ENCODE measurements around the gene LSR.

LSR gene

GRCh38 chr19:35304036-35304435, 55.2 kb downstream of the LSR start:
- DNase-seq = no peak

- no peak for DNase-seq
Measured at GRCh38 chr19:35305181-35305580, 56.4 kb downstream of the LSR start.

DNA sequence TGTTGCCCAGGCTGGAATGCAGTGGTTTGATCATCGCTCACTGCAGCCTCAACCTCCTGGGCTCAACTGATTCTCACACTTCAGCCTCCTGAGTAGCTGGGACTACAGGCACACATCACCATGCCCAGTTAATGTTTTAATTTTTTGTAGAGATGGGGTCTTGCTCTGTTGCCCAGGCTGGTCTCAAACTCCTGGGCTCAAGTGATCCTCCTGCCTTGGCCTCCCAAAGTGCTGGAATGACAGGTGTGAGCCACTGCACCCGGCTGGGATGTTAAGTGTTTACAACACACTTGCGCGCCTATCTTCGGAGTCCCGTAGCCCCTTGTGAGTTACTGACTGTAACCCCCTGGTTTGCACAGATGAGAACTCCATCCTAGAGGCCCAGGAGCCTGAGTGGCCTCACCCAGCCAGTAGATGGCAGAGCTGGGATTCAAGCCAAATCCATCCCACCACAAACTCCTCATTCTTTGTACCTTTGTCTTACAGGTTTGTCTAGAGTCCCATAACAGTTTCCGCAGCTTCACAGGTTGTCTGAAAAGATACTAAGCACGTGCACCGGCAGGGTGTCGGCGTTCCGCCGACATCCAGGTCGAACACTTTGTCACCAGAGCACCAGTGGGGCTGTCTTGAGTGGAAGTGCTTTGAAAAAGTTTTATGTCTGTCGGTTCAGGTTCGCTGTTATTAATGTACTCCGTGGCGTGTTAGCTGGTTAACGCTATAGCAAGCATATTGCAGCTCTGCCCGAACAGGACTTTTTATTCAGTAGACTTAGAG, 57.9 kb downstream of the LSR start:
- DNase-seq = no peak

GRCh38 chr19:35307931-35308330, 59.1 kb downstream of the LSR start:
- DNase-seq = no peak

GRCh38 chr19:35308910-35309309, 60.1 kb downstream of the LSR start:
- no peak for DNase-seq

- no peak for DNase-seq
Measured at GRCh38 chr19:35309481-35310279, 60.9 kb downstream of the LSR start.

- DNase-seq = no peak
Measured at GRCh38 chr19:35310331-35310730, 61.5 kb downstream of the LSR start.

GRCh38 chr19:35310811-35311465, 62.1 kb downstream of the LSR start:
- DNase-seq = no peak

DNA sequence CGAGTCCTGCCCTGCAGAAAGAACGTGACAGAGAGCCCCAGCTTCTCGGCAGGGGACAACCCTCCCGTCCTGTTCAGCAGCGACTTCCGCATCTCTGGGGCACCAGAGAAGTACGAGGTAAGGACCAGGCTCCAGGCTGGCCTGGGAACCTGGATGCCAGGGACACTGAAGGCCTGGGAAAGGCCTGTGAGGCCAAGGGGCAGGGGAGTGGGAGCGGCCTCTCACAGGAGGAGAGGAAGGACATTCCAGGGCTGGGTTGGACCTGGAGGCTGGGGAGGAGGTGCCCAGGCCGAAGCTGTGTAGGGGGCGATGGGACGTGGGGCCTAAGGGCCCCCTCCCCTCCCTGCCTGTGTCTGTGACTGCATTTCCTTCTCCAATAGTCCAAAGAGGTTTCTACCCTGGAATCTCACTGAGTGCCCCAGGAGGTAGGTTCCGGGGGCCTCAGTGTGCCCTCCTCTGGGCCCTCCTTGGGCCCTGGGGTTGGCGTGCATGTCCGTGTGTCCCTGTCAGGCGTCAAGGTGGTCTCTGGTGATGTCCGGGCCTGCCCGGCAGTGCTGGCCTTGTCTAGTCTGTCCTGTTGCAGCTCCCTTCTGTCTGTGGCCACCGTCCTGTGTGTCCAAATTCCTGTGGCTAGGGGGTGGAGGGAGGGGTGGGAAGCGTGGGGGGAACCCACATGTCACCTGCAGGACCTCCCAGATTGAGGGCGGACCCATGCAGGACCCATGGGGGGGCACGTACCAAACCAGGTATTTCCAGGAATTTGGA, 63.3 kb downstream of the LSR start:
- no peak for DNase-seq

DNA sequence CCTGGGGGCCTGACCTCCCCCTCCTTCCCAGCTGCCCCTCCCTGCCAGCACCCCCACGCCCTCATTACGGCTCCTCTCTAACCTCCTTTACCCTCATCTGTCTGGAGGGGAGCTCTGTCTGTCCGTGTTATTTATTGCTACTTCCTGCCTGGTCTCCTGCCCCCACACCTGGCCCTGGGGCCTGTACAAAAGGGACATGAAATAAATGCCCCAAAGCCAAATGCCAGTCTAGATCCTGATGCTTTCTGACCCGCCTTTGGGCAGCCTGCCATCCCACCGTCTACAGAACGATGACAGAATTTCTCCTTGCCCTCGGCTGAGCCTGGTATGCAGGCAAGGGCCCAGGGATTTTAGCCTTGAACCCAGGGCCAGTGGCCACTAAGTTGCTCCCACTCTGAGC, 64.8 kb downstream of the LSR start:
- DNase-seq = no peak

GRCh38 chr19:35314031-35314430, 65.2 kb downstream of the LSR start:
- DNase-seq = no peak

DNA sequence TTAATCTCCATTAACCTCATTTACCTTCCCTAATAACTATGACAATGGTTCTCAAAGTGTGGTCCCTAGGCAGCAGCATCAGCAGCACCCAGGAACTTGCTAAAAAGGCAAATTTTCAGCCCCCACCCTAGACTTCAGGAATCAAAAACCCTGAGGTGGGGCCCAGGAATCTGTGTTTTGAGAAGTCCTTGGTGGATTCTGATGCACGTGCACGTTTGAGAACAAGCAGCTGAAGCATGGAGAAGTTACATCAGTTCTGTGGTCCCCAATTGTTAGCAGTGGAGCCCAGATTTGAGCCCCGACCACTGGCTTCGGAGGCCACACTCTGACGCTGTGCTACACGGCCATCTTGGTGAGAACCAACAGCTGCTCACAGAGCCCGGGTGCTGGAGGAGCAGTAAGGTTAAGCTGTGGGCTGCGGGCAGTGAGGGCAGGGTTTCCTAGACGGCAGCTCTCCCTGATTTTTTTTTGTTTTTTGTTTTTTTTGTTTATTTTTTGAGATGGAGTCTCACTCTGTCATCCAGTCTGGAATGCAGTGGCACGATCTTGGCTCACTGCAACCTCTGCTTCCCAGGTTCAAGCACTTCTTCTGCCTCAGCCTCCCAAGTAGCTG, 66.2 kb downstream of the LSR start:
- DNase-seq = no peak

- DNase-seq = no peak
Measured at GRCh38 chr19:35315883-35316282, 67.1 kb downstream of the LSR start.

GRCh38 chr19:35316560-35316959, 67.8 kb downstream of the LSR start:
- DNase-seq = no peak
